22Rv1 (cell line): ENCODE data around the gene RTP5.

Experiments used
- ZFX ChIP-seq: fragments of 450-650 bp; IDR thresholded peaks from 2 replicates; pipeline ENCODE4 v1.6.1; 2017; ENCODE audit warnings: antibody characterized with exemption, borderline replicate concordance
- TF ChIP-seq, protein P1 (sequence below): fragments of 450-650 bp; IDR thresholded peaks from 2 replicates; pipeline ENCODE4 v1.5.1; 2017; ENCODE audit warnings: mild to moderate bottlenecking

DNA sequence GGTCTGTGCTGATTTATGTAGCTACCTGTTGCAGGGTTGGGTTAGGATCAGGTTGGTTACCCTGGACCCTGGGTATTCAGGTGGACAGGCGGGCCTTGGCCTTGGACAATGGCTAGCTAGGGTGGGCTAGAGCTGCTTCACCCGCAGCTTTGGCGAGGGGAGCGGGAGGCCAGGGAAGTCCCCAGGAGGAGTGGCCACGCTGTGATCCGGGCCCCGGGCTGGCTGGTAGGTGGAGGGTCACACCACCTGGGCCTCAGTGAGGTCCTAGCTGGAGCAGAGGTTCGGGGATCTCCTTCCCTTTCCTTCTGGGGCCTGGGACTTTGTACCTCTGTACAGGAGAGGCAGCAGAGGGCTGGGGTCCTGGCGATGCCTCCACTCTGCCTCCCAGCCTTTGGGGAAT lies 9.8 kb downstream of the RTP5 start:
- no peak for TF ChIP-seq ZFX
- TF ChIP-seq, protein P1, sequence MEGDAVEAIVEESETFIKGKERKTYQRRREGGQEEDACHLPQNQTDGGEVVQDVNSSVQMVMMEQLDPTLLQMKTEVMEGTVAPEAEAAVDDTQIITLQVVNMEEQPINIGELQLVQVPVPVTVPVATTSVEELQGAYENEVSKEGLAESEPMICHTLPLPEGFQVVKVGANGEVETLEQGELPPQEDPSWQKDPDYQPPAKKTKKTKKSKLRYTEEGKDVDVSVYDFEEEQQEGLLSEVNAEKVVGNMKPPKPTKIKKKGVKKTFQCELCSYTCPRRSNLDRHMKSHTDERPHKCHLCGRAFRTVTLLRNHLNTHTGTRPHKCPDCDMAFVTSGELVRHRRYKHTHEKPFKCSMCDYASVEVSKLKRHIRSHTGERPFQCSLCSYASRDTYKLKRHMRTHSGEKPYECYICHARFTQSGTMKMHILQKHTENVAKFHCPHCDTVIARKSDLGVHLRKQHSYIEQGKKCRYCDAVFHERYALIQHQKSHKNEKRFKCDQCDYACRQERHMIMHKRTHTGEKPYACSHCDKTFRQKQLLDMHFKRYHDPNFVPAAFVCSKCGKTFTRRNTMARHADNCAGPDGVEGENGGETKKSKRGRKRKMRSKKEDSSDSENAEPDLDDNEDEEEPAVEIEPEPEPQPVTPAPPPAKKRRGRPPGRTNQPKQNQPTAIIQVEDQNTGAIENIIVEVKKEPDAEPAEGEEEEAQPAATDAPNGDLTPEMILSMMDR, result no peak
